Activated naive CD4-positive, alpha-beta T cell treated with anti-CD3 and anti-CD28 coated beads for 36 hours (primary cell): ENCODE data around the gene NFKB1. TPM values are rescaled to one million over a fixed set of nuclear protein-coding genes. Genes with fewer than 3 reads are reported as not detected.

Experiments used
- CTCF ChIA-PET: fragments of 350-600 bp; sonication (Branson Sonifier 250); formaldehyde crosslinking; loops from one replicate; lab custom pipeline; 2021; ENCODE audit warnings: antibody characterized with exemption; lab: Charles Lee
- DNase-seq: peaks from one replicate; pipeline ENCODE4 v3.0.0-alpha.2; 2020
- H3K27ac Mint-ChIP-seq: one replicate; pipeline ENCODE4 v1.8.0; 2021; ENCODE audit warnings: mild to moderate bottlenecking, mixed read lengths
- H3K27me3 Mint-ChIP-seq: one replicate; pipeline ENCODE4 v1.8.0; 2021; ENCODE audit warnings: low read depth, mixed read lengths
- H3K36me3 Mint-ChIP-seq: one replicate; pipeline ENCODE4 v1.8.0; 2021; ENCODE audit warnings: low read depth, mixed read lengths
- H3K4me1 Mint-ChIP-seq: one replicate; pipeline ENCODE4 v1.8.0; 2021; ENCODE audit warnings: low read depth, mixed read lengths
- H3K4me3 Mint-ChIP-seq: one replicate; pipeline ENCODE4 v1.8.0; 2021; ENCODE audit warnings: mild to moderate bottlenecking, moderate library complexity, mixed read lengths
- H3K9me3 Mint-ChIP-seq: one replicate; pipeline ENCODE4 v1.8.0; 2021; ENCODE audit warnings: mixed read lengths
- intact Hi-C: fragments of 100-400 bp; cut with micrococcal nuclease; formaldehyde crosslinking; loops from one replicate; pipeline ENCODE4 v1.15.1; 2023
- total RNA-seq, 2 experiments: library from RNA; stranded (reverse); gene quantifications; one replicate each; pipeline ENCODE4 v1.2.3, GENCODE V29; 2021

NFKB1 gene
- total RNA-seq, 2 experiments from 2014 or later: 121 to 134 TPM

DNA sequence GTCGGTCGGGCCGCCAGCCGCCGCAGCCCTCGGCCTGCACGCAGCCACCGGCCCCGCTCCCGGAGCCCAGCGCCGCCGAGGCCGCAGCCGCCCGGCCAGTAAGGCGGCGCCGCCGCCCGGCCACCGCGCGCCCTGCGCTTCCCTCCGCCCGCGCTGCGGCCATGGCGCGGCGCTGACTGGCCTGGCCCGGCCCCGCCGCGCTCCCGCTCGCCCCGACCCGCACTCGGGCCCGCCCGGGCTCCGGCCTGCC is 213 bp downstream of the NFKB1 start:
- H3K27ac Mint-ChIP-seq: peak overlapping the region; percentile 90
- no peaks in the 10 kb centered on the region for H3K27me3 Mint-ChIP-seq
- H3K4me3 Mint-ChIP-seq: peak overlapping the region; percentile 75
- CTCF ChIA-PET: interaction anchor here (1.2 to 1.6 kb wide), 5 partner anchors 53 to 117 kb away, joined by 3 to 5 read pairs (median 3); no protein-coding TSS in a partner anchor
- intact Hi-C loops: loop anchor here (1.0 to 2.0 kb wide), 2 partner anchors 107 to 575 kb away; partner anchors contain the start of gene SLC9B2
- DNase-seq: no peak
- peaks cover 26% of the 10 kb centered on the region for H3K36me3 Mint-ChIP-seq
- peaks cover 8% of the 10 kb centered on the region for H3K9me3 Mint-ChIP-seq
- H3K4me1 Mint-ChIP-seq: peaks cover 19% of the 10 kb centered on the region

DNA sequence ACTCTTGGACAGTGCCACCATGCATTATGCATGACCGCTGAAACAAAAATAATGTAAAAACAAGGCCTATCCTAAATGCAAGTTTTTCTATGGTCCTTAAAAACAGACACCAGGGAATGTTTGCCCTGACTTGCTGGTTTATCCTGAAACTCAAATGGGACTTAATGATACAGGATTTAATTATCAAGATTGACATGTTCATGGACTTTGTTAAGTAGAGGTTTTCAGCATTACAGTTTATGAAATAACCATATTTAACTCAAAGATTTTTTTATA is 1.3 kb downstream of the NFKB1 start:
- intact Hi-C loops: loop anchor here (1.0 to 2.0 kb wide), 9 partner anchors 16 to 366 kb away; partner anchors contain the start of genes CISD2, MANBA and SLC39A8

DNA sequence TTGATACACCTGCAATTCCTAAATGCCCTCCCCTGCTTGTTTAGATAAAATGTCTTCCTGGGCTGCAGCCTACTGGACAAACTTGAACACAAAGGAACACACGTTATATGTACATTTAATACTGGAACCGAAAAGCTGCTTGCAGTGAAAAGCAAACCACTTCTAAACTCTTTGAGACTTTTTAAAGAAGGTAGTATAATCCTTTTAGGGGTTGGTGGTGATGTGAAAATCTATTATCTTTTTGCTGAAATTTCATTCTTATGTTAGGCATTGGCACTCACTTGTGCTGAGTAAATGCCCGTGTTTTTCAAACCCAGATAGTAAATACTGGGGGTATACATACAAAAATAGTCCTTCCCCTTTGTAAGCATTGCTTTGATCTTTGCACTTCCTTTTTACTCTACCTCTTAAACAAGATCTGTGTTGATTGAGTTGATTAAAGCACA is 2.2 kb downstream of the NFKB1 start:
- CTCF ChIA-PET: interaction anchor here (1.5 to 1.7 kb wide), 2 partner anchors 8 to 24 kb away, joined by 3 read pairs; no protein-coding TSS in a partner anchor
- no peaks in the 10 kb centered on the region for H3K27me3 Mint-ChIP-seq
- intact Hi-C loops: loop anchor here (1.0 to 2.0 kb wide), 9 partner anchors 9 to 365 kb away; partner anchors contain the start of genes CISD2 and MANBA
- peaks cover 27% of the 10 kb centered on the region for H3K36me3 Mint-ChIP-seq
- H3K4me1 Mint-ChIP-seq: peaks cover 30% of the 10 kb centered on the region
- DNase-seq: no peak
- peak overlapping the region; percentile 96 for H3K4me3 Mint-ChIP-seq
- peaks cover 8% of the 10 kb centered on the region for H3K9me3 Mint-ChIP-seq
- H3K27ac Mint-ChIP-seq: peak overlapping the region; percentile 96

More for the DNA sequence above, 1.3 kb downstream of the NFKB1 start:
- H3K4me3 Mint-ChIP-seq: peak overlapping the region; percentile 96
- H3K27ac Mint-ChIP-seq: peak overlapping the region; percentile 96
- peaks cover 22% of the 10 kb centered on the region for H3K4me1 Mint-ChIP-seq
- no peaks in the 10 kb centered on the region for H3K27me3 Mint-ChIP-seq
- DNase-seq: no peak
- peaks cover 8% of the 10 kb centered on the region for H3K9me3 Mint-ChIP-seq
- H3K36me3 Mint-ChIP-seq: peaks cover 27% of the 10 kb centered on the region
- CTCF ChIA-PET: interaction anchor here (0.6 to 1.7 kb wide), 6 partner anchors 9 to 71 kb away, joined by 3 to 5 read pairs (median 3); no protein-coding TSS in a partner anchor

DNA sequence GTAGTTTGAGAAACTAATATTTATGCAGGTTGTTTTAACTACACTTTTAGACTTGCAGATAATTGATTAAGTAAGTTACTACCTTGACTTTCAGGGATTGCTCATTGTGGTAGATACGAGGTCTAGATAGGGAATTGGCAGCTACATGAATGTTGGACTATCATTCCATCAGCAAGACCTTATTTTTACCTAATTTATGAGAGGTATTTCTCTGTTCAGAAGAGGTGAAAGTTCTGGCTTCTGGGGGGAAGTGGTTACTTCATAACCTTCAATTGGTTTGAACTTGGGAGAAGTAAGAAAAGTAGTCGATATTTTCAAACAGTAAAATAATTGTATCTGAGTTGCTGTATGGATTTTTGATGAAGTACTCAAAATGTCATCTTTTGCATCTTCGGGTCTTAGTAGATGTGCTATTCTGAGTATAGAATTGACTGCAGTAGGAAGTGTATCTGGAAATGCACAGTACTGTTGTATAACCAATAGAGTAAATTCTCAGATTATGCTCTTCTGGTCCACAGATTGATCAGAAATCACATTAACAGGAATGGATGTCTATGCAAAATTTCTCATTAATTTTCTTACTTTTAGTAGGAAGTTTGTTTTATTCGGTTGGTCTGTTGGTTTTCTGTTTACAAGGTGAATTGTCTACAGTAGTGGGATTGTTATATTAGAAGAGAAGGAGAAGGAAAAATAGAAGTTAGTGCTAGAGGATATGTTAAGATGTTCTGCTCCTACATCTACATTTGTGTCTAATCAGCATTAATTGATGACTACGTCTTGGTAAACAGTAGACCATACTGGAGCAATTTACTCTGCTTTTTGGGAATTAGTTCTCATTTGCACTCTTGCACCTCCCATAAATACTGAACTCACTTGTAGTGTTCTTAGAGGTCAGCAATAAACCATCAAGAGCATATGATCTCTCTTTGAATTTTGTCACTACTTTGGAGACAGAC is 3.0 kb downstream of the NFKB1 start:
- H3K27ac Mint-ChIP-seq: peak overlapping the region; percentile 96
- H3K27me3 Mint-ChIP-seq: no peaks in the 10 kb centered on the region
- peaks cover 37% of the 10 kb centered on the region for H3K4me1 Mint-ChIP-seq
- CTCF ChIA-PET: no interaction called here
- intact Hi-C loops: loop anchor here (1.0 to 2.0 kb wide), 9 partner anchors 8 to 365 kb away; partner anchors contain the start of genes CISD2 and MANBA
- DNase-seq: no peak
- peak overlapping the region; percentile 96 for H3K4me3 Mint-ChIP-seq
- peaks cover 31% of the 10 kb centered on the region for H3K36me3 Mint-ChIP-seq
- H3K9me3 Mint-ChIP-seq: peaks cover 2% of the 10 kb centered on the region

DNA sequence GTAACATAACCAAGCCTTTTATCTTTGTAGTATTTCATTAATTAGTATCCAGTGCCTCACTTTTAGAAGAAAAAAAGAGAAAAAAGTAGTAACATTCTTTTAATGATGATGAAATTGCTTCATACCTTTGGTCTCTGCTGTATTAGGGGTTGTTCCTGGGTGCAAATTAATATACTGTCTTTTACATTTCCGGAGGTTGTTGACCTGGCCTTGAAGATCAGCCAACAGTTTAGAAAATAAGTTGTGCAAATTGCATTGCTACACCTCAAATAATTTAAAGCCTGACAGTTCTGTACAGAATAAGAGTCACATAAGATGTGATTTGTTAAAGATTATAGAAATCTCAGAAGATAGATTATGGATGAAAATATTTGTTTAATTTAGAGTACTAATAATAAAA is 3.8 kb downstream of the NFKB1 start:
- Mint-ChIP-seq H3K4me3 (peak overlapping the region; percentile 96), H3K36me3 (peaks cover 37% of the 10 kb centered on the region), H3K27me3 (no peaks in the 10 kb centered on the region), H3K4me1 (peaks cover 46% of the 10 kb centered on the region), H3K27ac (peak overlapping the region; percentile 74), H3K9me3 (no peaks in the 10 kb centered on the region)
- intact Hi-C loops: no loop called here
- DNase-seq: no peak
- CTCF ChIA-PET: no interaction called here

DNA sequence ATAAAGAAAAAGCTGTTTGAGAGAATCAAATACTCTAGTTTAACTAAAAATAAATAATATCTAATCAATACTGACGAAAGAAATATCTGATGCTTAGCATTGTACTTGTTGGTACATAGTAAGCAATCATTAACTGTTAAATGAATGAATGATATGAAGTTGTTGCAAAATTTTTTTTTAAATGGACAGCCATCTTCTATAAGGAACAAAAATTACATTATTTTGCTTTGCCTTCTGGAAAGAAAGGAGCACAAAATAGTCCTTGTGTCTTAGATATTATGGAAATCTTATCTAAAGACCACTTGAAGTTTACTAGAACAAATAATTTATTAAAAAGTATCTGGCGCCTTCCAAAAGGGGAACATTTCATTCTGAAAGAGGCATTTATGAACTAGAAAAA is 4.5 kb downstream of the NFKB1 start:
- CTCF ChIA-PET: no interaction called here
- Mint-ChIP-seq H3K4me3 (no peak overlapping the region), H3K27ac (no peak overlapping the region), H3K4me1 (peaks cover 53% of the 10 kb centered on the region), H3K9me3 (no peaks in the 10 kb centered on the region), H3K36me3 (peaks cover 45% of the 10 kb centered on the region), H3K27me3 (no peaks in the 10 kb centered on the region)
- no peak for DNase-seq
- intact Hi-C loops: no loop called here

DNA sequence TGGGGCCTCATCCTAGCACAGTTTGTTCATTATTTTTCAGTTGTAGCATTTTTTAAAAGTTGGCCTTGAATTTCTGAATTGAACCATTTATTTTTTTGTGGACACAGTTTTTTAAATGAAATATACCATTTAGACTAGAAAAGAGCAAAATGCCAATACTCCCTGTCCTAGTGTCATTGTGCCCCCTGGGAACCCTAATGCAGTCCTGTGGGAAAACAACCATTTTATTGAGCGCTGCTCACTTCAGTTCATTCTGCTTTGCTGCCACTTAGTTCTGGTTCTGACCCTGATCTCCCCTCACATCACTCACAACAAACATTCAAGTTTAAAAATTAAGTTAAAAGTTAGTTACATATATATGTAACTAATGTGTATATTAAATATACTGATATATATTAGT is 5.4 kb downstream of the NFKB1 start:
- CTCF ChIA-PET: no interaction called here
- intact Hi-C loops: no loop called here

DNA sequence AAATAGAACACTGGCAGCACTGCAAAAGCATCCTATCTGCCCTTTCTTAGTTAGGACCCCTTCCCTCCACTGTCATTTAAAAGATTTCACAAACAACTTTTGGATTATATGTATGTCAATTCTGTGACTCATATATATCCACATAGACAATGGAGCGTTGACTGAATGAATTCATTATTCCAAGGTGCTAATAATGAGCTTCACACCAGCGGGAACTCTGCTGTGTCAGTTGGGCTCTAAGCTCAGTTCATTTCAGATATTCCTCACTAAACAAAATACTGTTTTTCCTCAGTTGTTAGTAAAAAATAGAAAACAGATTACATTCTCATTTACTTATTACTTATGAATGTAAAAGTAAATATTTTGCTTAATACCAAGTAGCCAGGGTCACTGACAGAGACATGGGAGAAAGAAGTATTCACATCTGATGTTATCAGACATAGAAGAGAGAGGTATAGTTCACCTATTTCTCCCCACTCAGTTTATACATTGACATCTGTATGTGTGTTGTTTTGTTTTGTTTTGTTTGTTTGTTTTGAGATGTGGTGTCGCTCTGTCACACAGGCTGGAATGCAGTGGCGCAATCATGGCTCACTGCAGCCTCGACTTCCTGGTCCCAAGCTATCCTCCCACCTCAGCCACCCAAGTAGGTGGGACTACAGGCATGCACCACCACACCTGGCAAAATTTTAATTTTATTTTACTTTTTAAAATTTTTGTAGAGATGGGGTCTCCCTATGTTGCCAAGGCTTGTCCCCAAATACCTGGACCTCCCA is 10.9 kb downstream of the NFKB1 start:
- H3K36me3 Mint-ChIP-seq: peaks cover 52% of the 10 kb centered on the region
- CTCF ChIA-PET: interaction anchor here (0.7 to 1.9 kb wide), 5 partner anchors 8 to 81 kb away, joined by 3 to 7 read pairs (median 4); no protein-coding TSS in a partner anchor
- H3K27me3 Mint-ChIP-seq: no peaks in the 10 kb centered on the region
- intact Hi-C loops: loop anchor here (1.0 kb wide), 1 partner anchor 9 kb away; no protein-coding TSS in a partner anchor
- H3K27ac Mint-ChIP-seq: no peak overlapping the region
- peaks cover 4% of the 10 kb centered on the region for H3K9me3 Mint-ChIP-seq
- no peak overlapping the region for H3K4me3 Mint-ChIP-seq
- no peak for DNase-seq
- H3K4me1 Mint-ChIP-seq: peaks cover 79% of the 10 kb centered on the region

More for the DNA sequence above, 5.4 kb downstream of the NFKB1 start:
- Mint-ChIP-seq H3K4me3 (no peak overlapping the region), H3K27me3 (no peaks in the 10 kb centered on the region), H3K4me1 (peaks cover 62% of the 10 kb centered on the region), H3K36me3 (peaks cover 48% of the 10 kb centered on the region), H3K27ac (peak overlapping the region; percentile 59), H3K9me3 (no peaks in the 10 kb centered on the region)
- DNase-seq: no peak

DNA sequence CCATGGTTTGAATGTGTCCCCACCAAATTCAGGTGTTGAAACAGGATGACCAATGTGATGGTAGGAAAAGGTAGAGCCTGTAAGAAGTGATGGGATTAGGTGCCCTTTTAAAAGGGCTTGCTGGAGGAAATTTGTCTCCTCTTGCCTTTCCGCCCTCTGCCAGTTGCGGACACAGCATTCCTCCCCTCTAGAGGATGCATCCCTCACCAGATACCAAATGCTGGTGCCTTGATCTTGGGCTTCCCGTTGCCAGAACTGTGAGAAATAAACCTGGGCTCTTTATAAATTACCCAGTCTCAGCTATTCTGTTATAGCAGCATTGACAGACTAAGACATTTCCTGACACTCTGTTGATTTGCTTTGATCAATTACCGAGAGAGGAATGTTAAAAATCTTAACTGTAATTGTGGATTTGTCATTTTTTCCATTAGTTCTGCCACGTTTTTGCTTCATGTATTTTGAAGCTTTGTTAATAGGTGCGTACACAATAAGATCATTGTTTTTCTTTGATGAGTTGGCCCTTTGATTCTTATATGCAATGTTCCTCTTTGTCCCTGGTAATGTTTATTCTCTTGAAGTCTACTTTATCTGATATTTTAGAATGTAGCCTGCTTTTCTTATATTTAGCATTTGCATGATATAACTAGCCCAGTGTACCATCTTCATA is 13.3 kb downstream of the NFKB1 start:
- no peak for DNase-seq
- Mint-ChIP-seq H3K9me3 (peaks cover 4% of the 10 kb centered on the region), H3K27ac (peak overlapping the region; percentile 81), H3K4me3 (peak overlapping the region; percentile 14), H3K27me3 (no peaks in the 10 kb centered on the region), H3K4me1 (peaks cover 79% of the 10 kb centered on the region), H3K36me3 (peaks cover 46% of the 10 kb centered on the region)
- CTCF ChIA-PET: no interaction called here
- intact Hi-C loops: no loop called here

DNA sequence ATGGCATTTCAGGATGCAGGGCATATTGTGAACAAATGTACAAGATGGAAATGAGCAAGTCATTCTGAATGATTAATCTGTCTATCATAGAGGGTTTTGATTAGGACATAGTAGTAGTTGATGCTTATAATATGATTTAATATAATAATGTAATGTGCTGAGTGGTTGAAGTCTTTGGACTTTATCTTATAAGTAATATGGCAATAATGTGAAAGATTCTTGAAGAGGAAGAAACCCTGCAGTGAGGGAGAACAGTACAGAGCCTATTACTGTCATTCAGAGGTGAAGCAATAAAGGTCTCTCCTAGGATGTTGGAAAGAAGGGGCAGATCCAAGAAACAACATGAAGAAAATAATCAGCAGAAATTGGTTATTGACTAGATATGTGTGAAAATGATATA is 16.6 kb downstream of the NFKB1 start:
- CTCF ChIA-PET: no interaction called here
- intact Hi-C loops: loop anchor here (1.0 to 2.0 kb wide), 3 partner anchors 9 to 17 kb away; no protein-coding TSS in a partner anchor
- Mint-ChIP-seq H3K4me1 (peaks cover 82% of the 10 kb centered on the region), H3K27me3 (no peaks in the 10 kb centered on the region), H3K9me3 (peaks cover 4% of the 10 kb centered on the region), H3K36me3 (peaks cover 25% of the 10 kb centered on the region), H3K4me3 (peak overlapping the region; percentile 8), H3K27ac (peak overlapping the region; percentile 84)
- DNase-seq: no peak

DNA sequence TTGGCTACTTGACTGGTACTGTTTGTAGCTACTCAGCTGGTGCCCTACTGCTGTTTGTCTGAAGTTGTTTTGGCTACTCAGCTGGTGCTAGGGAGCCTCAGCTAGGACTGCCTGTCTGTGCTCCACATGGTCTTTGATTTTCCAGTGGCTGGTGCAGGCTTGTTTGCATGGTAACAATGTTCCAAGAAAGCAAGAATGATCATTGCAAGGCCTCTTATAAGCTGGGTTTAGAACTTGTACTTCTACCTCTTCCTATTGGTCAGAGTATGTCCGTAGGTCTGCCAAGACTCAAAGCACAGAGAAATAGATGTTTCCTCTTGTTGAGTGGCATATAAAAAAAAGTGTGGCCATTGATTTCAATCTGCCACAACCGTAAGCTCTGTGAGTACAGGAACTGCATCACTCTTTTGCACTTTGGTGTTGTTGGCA is 17.6 kb downstream of the NFKB1 start:
- Mint-ChIP-seq H3K4me3 (peak overlapping the region; percentile 53), H3K27me3 (no peaks in the 10 kb centered on the region), H3K27ac (peak overlapping the region; percentile 84), H3K36me3 (peaks cover 21% of the 10 kb centered on the region), H3K4me1 (peaks cover 88% of the 10 kb centered on the region), H3K9me3 (peaks cover 4% of the 10 kb centered on the region)
- intact Hi-C loops: loop anchor here (1.0 to 2.0 kb wide), 3 partner anchors 10 to 16 kb away; no protein-coding TSS in a partner anchor
- no peak for DNase-seq
- CTCF ChIA-PET: interaction anchor here (0.6 to 1.0 kb wide), 3 partner anchors 22 to 94 kb away, joined by 3 read pairs; no protein-coding TSS in a partner anchor
